Kidney epithelial cell (primary cell): ENCODE data around the gene ISLR. TPM values are rescaled to one million over a fixed set of nuclear protein-coding genes. Genes with fewer than 3 reads are reported as not detected.
A peak's percentile ranks its signal among the peaks of the same experiment; 100 is the strongest.

Source experiments
- DNase-seq: peaks from one replicate; pipeline ENCODE4 v3.0.0-alpha.2; 2010; ENCODE audit warnings: low read depth
- H3K27me3 ChIP-seq: 2 replicates; pipeline ENCODE4 v1.6.0; 2011; ENCODE audit warnings: low read length; ENCODE audit not compliant: control insufficient read depth, insufficient read depth
- H3K36me3 ChIP-seq: 2 replicates; pipeline ENCODE4 v1.5.1; 2011; ENCODE audit warnings: low read length; ENCODE audit not compliant: control insufficient read depth, insufficient read depth
- H3K4me3 ChIP-seq: 2 replicates; pipeline ENCODE4 v1.5.1; 2011; ENCODE audit warnings: low read depth, mild to moderate bottlenecking, control low read depth, low read length
- CTCF ChIP-seq: IDR thresholded peaks from 2 replicates; pipeline ENCODE4 v1.5.1; 2011; ENCODE audit warnings: mild to moderate bottlenecking, moderate library complexity, low read length, control low read depth, inconsistent platforms; ENCODE audit not compliant: insufficient read depth, poor library complexity, severe bottlenecking
- total RNA-seq: library from RNA; depleted of rRNA; stranded (reverse); fragments of >200 nt; gene quantifications from 2 replicates; pipeline ENCODE4 v1.2.3, GENCODE V29; 2015

Gene ISLR
- 0.25 and 0.48 TPM in 2 replicates for total RNA-seq

- DNase-seq: no peak
- Histone ChIP-seq H3K36me3 (no peaks in the 10 kb centered on the region), H3K4me3 (no peak within 1 kb of the TSS), H3K27me3 (peaks cover 6% of the 10 kb centered on the region)
- TF ChIP-seq CTCF: no peak
These were observed at the start of gene ISLR for GRCh38 chr15:74173380-74174218. TSS of gene ISLR (plus strand) at chr15:74173710. CDS start at chr15:74174859, 1,149 bp downstream.

GRCh38 chr15:74124196-74124595 lies 49.3 kb upstream of the ISLR start:
- Histone ChIP-seq H3K4me3 (no peak overlapping the region), H3K27me3 (peaks cover 66% of the 10 kb centered on the region), H3K36me3 (no peaks in the 10 kb centered on the region)
- no peak for TF ChIP-seq CTCF
- DNase-seq: no peak

DNA sequence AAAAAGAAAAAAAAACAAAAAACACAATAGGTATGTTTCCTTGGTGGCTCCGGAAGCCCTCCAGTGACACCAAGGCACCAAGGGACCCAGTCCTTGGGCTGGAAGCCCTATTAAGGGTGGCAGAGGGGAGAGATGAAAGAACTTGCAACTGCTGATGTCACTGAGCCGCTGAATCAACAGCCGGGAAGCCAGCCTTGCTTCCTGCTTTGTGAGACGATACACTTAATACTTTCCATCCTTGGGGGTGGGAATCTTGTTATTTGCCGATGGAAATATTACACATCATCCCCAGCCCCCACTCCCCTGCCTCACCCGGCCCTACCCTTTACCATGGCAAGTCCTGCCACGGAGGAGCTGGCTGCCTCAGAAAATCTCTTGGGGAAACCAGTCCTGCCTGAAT lies 48.8 kb upstream of the ISLR start:
- peaks cover 72% of the 10 kb centered on the region for H3K27me3 ChIP-seq

DNA sequence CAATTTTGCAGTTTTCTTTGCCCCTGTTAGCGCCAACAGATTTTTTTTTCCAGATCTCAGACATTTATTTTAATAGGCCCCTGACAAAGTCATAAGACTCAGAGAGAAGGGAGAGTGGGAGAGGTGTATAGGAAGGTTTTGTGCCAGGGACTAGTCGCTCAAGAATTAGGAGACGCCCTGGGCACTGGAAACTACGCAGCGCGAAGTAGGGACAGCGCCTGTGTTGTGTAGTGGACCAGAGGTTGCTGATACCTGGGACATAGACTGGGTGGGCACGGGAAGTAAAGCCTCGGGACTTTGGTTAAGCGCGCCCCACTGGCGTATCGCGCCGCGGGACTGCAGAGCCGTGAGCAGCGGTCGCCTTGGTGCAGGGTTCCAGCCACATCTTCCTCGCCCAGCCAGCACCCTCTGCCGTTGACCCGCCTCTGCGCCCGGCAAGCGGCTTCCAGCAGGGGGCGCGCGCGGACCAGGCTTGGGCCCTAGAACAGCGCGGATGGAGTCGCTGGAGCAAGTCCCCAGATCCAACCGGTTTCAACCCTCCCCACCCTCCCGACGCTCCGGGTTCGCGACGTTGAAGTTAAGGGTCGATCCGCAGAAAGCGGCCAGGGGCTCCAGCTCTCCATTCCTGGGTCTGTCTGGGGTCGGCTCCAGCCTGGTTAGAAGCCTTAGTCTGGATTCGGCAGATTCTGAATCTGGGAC lies 46.1 kb upstream of the ISLR start:
- TF ChIP-seq CTCF: peak; percentile 100
- H3K4me3 ChIP-seq: peak overlapping the region; percentile 22
- H3K27me3 ChIP-seq: peaks cover 76% of the 10 kb centered on the region
- no peak for DNase-seq
- no peaks in the 10 kb centered on the region for H3K36me3 ChIP-seq

More for the DNA sequence above, 48.8 kb upstream of the ISLR start:
- DNase-seq: no peak
- Histone ChIP-seq H3K36me3 (no peaks in the 10 kb centered on the region), H3K4me3 (no peak overlapping the region)
- TF ChIP-seq CTCF: no peak

DNA sequence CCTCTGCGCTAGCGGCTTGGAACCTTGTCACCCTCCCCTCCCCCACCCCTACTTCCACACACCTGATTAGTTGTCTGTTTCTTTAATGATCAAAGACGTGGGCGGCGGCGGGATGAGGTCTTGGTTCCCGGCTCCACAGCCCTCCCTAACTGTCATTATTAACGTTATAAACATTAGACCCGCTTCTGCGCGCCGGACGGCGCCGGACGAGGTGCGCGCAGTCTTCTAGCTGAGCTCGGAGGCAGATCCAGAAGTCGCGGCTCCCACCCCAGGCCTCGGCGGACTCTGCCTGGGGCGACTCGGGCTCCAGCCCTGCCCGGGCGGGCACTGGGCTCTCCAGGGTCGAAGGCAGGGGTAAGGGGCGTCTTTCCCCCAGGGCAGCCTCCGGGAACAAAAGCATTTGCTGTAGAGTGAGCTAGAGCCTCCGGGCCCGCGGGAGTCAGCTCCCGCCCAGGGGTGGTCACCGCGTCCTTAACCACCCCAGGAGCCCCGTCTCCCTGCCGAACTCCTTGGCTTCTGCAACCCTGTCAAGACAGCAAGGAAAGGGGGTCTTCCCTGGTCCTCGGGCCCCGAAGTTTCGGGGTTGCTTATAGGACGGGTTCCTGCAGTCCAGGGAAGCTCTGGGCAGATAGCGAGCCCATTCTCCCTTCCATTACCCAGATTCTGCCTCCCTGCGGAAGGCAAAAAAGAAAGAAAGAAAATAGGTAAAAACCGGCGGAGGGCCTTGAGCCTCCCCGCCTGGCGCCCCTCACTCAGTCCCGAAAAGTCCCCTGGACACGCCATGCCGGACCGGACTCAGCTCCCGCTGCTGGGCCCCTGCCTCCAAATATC lies 45.3 kb upstream of the ISLR start:
- DNase-seq: no peak
- H3K4me3 ChIP-seq: peak overlapping the region; percentile 22
- no peak for TF ChIP-seq CTCF
- peaks cover 78% of the 10 kb centered on the region for H3K27me3 ChIP-seq
- no peaks in the 10 kb centered on the region for H3K36me3 ChIP-seq
